Right renal cortex interstitium (tissue), 3 donors: ENCODE data around the gene CBFA2T2. TPM values are rescaled to one million over a fixed set of nuclear protein-coding genes. Genes with fewer than 3 reads are reported as not detected.
A peak's percentile ranks its signal among the peaks of the same experiment; 100 is the strongest.
"Not testable (repeated sequence)": the region's sequence is repeated elsewhere in the genome, so short reads cannot be mapped to it uniquely, and the experiment has no call there.

Experiments
- DNase-seq, 3 donors: peaks; one replicate each; pipeline ENCODE4 v3.0.0-alpha.2; 2013; ENCODE audit warnings: low read depth in 3 of 3, low spot score in 2 of 3
- polyA plus RNA-seq, 3 donors: library from polyadenylated mRNA; unstranded; fragments of 120-200 nt; gene quantifications; one replicate each; pipeline ENCODE4 v1.2.1, GENCODE V29; 2013; ENCODE audit not compliant: insufficient read length in 3 of 3

Gene CBFA2T2
- polyA plus RNA-seq, 3 donors: 24.4 to 27.0 (median 26.1) TPM

DNA sequence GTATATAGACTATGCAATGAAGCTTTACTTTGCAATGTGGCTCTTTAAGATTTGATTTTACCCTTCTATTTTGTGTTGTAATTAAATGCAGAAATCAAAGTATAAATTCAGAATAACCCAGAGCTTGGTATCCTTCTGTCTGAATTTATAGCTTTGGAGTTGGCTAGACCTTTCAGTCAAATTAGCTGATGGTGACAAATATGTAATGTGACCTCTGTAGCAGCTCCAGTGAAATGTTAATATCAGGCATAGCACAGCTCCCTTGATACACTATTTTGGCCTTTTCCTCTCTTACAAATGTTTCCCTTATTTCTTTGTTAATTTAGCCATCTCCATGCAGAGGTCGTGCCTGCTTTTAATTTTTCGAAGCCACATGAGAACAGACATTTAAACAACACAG lies 11.1 kb downstream of the CBFA2T2 start:
- DNase-seq: no peak

GRCh38 chr20:33503564-33503963 lies 13.7 kb downstream of the CBFA2T2 start:
- no peak for DNase-seq

- no peak for DNase-seq
Observed at GRCh38 chr20:33506576-33506975, 16.7 kb downstream of the CBFA2T2 start.

- no peak for DNase-seq
Observed at GRCh38 chr20:33507461-33507860, 17.6 kb downstream of the CBFA2T2 start.

DNA sequence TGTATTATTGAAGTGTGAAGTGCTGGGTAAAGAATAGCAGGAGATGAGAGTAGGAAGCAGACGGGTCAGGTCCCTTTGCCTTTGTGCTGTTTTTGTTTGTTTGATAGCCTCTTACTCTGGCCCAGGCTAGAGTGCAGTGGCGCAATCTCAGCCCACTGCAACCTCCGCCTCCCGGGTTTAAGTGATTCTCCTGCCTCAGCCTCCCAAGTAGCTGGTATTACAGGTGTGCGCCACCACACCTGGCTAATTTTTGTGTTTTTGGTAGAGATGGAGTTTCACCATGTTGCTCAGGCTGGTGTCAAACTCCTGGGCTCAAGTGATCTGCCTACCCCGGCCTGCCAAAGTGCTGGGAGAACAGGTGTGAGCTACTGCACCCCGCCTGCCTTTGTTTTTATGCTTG lies 18.1 kb downstream of the CBFA2T2 start:
- DNase-seq: not testable (repeated sequence)

GRCh38 chr20:33509057-33509456 lies 19.2 kb downstream of the CBFA2T2 start:
- DNase-seq: not testable (repeated sequence)

GRCh38 chr20:33511876-33512275 lies 22.0 kb downstream of the CBFA2T2 start:
- DNase-seq: not testable (repeated sequence)

DNA sequence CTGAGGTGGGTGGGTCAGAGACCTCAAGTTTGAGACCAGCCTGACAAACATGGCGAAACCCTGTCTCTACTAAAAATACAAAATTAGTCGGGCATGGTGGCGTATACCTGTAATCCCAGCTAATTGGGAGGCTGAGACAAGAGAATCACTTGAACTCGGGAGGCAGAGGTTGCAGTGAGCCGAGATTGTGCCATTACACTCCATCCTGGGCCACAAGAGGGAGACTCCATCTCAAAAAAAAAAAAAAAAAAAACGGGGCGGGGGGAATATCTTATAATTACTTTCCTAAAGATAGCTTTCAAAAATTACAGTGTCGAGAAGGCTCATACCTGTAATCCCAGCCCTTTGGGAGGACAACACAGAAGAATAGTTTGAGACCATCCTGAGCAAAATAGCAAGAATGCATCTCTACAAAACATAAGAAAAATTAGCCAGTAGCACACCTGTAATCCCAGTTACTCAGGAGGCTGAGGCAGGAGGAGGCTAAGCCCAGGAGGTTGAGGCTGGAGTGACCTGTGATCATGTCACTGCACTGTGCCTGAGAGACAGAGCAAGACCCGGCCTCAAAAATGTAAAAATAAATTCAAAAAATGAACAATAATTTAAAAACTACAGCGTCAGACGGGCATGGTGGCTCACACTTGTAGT lies 25.8 kb downstream of the CBFA2T2 start:
- no peak for DNase-seq

DNA sequence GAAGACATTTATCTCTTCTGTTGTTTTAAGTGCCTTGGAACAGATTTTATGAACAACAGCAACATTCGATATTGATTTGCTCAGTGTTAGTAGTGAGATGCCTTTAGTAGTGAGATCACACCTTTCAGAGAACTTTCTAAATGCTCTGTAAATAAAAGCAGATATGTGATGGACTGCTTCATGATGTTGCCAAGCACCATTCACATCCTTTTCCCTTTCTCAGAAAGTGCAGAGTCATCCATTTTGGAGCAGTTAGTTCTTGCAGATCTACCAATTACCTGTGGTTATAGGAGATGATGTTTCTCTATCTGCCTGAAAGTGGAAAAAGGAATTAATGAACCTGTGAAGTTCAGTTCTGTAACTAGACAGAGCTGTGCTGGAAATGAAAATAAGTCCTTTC lies 27.0 kb downstream of the CBFA2T2 start:
- no peak for DNase-seq

DNA sequence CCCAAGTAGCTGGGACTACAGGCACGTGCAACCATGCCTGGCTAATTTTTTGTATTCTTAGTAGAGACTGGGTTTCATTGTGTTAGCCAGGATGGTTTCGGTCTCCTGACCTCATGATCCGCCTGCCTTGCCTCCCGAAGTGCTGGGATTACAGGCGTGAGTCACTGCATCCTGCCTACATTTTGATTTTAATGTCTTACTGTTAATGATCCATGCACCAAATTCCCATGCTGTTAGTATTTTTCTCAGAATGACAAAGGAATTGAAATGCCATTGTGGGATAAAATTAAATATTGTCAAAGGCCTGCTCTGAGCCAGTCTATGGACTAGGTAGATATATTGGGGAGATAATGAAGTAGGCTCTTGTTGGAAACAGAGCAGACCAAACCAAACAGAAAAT lies 28.2 kb downstream of the CBFA2T2 start:
- no peak for DNase-seq

DNA sequence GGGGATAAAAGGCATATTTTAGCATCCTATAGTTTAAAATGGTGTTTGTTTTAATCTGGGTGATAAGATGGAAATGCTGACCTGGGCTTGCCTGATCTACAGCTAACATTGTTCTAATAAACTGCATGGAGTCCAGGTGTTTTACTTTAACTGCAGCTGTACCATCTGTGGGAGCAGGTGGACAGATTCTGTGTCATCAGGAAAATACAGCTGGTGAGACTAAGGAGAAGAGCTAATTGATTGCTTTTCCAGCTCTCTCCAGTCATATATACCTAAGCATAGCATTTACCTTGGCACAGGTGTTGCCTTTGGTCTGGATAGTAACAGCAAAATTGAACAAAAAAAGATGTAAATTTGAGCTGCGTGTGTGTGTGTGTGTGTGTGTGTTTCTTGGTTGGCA lies 31.6 kb downstream of the CBFA2T2 start:
- no peak for DNase-seq

- DNase-seq: no peak
Observed at GRCh38 chr20:33522256-33522820, 32.4 kb downstream of the CBFA2T2 start.

- DNase-seq: no peak
Observed at GRCh38 chr20:33524261-33524660, 34.4 kb downstream of the CBFA2T2 start.

DNA sequence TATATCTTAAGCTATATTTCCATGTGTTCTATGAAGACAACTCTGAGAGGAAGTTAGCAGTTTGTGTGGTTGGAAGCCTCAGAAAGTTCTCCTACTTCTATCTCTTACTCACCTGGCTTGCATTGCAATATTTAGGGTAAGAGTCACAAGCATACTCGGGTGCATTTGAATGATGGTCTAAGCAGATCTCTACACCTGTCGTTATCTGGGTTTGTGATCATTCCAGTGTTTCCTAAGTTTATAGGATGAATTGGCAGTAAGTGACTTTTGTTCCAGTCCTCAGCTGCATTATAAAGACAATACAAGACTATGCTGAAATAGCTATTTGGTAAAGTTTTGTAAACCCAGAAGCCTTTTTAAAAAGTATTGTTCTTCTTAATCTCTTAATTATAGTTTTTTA lies 36.9 kb downstream of the CBFA2T2 start:
- no peak for DNase-seq

DNA sequence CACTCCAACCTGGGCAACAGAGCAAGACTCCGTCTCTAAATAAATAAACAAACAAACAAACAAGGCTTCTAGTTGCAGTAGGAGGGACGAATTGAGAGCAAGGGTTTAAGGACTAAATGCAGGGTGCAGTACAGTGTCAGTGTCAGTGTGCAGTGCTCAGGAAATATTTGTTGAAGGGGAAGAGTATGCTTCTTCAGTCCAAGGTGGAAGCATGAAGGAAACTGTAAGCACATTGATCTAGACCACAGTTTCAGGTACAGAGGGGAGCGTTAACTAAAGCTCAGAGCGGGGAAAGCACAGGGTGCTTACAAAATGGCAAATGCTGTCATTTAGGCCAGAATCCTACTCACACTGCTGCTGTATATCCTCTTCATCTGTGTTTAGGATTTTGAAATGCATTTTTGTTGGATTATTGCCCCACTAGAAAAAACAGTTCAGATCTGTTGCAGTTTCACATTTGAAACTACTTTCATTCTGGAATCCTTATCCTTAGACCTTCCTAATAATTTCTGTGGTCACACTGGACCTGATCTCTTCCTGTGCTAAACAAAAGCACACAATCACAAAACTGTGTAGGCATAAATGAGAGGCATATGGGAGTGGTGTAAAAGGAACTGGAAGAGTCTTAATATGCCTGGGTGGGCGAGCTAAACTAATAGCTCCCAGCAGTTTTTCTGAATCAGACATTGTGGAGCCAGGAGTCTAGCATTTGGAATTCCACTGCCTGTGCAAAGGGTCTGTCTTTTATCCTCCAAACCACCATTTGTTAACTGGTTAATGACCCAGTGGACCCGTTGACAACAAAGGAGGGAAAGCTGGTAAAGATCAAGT lies 41.4 kb downstream of the CBFA2T2 start:
- DNase-seq: peak in 2 of 3 donors; percentile 68 to 79

- DNase-seq: peak in 1 of 3 donors; percentile 68
Observed at GRCh38 chr20:33531885-33532284, 42.0 kb downstream of the CBFA2T2 start.

- no peak for DNase-seq
Observed at GRCh38 chr20:33532753-33533459, 43.0 kb downstream of the CBFA2T2 start.

- not testable (repeated sequence) for DNase-seq
Observed at GRCh38 chr20:33535717-33536116, 45.8 kb downstream of the CBFA2T2 start.

DNA sequence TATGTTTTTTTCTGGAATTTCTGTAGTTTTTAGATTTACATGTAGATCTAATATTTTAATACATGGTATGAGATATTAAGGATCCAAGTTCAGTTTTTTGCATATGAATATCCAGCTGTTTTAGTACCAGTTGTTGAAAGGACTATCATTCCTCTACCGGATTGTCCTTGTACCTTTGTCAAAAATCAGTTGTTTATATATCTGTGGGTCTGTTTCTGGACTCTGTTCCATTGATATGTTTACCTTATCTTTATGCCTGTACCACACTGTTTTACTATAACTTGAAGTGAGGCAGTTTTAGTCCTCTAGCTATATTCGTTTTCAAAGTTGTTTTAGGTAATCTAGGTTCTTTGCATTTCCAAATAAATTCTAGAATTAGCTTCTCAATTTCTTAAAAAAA lies 47.7 kb downstream of the CBFA2T2 start:
- DNase-seq: no peak

GRCh38 chr20:33539129-33539528 lies 49.2 kb downstream of the CBFA2T2 start:
- DNase-seq: no peak

GRCh38 chr20:33540427-33540826 lies 50.5 kb downstream of the CBFA2T2 start:
- no peak for DNase-seq
